Stimulated activated CD4-positive, alpha-beta T cell treated with anti-CD3 and anti-CD28 coated beads, Interleukin-2, amount 100 ng/mL, for 48 hours (primary cell): ENCODE measurements around the gene COPS4.
"Not testable (repeated sequence)": the region's sequence is repeated elsewhere in the genome, so short reads cannot be mapped to it uniquely, and the experiment has no call there.

ENCODE experiments used
- DNase-seq, 2 donors: peaks; one replicate each; pipeline ENCODE4 v3.0.0-alpha.2; 2020

COPS4 gene

GRCh38 chr4:83089410-83090157, 54.6 kb downstream of the COPS4 start:
- DNase-seq = no peak

DNA sequence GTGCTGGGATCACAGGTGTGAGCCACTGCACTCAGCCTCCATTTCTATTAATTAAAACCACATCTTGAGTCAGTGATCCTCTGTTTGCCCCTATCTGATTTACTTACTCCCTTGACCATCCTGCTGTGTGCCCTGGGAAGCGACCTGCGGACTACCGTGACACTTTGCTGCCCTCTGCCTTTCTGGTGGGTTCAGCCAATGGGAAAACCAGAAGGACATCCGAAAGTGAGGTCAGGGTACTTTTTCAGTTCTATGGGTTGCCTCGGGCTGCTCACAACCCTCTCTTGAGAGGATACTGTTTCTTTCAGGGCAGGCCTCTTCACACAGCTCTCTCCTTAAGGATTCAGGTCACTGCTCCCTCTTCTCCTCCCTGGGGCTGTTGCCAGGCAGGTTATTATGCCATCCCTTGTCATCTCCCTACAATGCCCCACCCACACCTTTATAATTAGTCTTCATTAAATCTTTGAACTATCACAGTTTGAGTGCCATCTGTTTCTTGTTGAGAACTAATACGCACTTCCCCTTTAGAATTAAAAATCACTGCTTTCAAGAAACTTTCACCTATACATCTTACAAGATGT, 58.2 kb downstream of the COPS4 start:
- DNase-seq = no peak

- no peak for DNase-seq
Measured at GRCh38 chr4:83096397-83096796, 61.4 kb downstream of the COPS4 start.

DNA sequence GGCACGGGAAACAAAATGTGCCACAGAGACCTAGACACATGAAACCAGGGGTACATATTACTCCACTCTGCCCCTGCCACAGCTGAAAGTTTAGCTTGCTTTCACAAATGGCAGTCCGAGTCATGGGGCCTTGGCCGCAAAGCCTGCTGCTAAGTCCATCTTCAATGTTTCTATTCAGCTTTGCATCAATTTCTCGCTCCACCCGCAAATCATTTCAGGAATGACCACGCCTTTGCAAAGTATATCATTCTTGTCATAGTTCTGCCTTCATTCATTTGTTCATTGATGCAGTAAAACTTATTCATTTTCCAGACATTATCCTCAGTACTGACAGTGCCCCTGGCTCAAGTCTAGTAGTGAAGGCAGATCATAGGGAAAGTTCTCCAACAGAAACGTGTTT, 70.0 kb downstream of the COPS4 start:
- no peak for DNase-seq

DNA sequence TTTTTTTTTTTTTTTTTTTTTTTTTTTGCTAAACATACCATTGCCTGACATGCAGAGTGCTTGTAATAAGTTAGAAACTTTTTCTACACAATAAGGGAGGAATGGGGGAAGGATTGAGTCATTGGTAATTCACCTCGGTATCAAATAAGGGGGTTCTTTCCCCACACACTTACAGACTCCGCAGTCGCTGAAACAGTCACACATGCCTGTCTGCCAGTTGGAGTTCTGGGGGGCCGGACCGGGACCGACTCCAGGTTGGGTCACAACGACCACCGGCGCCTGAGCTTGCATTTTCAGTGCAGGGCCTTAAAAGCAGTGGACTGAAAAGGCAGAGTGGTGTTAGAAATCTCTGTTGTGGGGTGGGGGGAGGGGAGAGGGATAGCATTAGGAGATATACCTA, 72.6 kb downstream of the COPS4 start:
- DNase-seq = peak in 1 of 2 donors; percentile 26

DNA sequence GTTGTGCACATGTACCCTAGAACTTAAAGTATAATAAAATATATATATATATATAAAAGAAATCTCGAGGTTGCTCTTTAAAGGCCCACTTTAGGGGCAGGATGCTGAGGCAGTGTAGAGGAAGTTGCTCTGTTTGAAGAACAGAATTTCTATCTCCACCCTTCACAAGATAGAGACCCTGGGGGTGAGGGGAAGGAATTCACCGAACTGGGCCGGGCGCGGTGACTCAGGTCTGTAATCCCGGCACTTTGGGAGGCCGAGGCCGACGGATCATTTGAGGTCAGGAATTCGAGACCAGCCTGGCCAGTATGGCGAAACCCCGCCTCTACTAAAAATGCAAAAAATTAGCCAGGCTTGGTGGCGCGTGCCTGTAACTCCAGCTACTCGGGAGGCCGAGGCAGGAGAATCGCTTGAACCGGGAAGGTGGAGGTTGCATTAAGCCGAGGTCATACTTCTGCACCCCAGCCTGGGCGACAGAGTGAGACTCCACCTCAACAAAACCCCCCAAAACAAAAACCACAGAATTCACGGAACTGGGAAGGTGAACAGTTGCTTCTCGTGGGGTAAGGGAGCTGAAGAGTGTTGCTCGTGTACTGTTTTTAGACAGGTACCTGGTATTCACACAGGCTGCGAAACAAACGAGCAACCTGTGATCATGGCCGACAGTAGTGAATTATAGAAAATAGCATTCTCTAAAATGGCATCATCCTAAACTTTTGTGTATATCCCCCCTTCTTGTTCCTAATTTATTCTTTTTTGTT, 73.3 kb downstream of the COPS4 start:
- no peak for DNase-seq

- DNase-seq = peak; percentile 32 to 34
Measured at GRCh38 chr4:83109480-83110222, 74.7 kb downstream of the COPS4 start.

DNA sequence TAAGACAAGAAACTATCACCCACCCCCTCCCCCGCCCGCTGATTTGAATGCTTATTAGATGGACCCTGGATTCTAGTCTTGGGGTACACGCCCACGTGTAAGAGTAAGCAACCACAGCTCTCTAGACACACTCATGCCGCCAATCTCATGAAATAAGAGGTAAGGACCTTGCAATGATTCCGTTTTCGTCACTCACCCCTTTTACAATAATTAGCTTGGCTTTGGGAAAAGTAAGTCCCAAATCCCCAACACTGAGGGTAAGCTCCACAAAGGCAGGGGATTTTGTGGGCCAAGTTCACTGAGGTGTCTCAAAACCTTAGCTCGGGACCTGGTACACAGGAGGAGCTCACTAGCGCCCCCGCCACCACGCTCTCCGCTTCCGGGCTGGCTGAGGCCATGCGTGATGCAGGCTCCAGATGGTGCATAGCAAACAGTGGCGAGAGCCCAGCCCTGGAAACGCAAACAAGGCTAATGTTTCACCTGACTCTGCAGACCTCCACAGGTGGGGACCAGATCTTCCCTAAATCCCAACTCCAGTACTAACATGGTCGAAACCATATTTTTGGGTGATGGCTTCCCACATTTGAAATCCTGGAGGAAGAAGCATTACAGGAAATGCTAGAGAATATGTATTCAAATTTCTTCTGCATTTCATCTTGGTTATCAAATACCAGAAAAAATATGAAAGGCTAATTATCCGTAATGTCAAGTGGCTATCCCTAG, 75.4 kb downstream of the COPS4 start:
- DNase-seq = peak; percentile 86 to 87

- no peak for DNase-seq
Measured at GRCh38 chr4:83110970-83111750, 76.2 kb downstream of the COPS4 start.

DNA sequence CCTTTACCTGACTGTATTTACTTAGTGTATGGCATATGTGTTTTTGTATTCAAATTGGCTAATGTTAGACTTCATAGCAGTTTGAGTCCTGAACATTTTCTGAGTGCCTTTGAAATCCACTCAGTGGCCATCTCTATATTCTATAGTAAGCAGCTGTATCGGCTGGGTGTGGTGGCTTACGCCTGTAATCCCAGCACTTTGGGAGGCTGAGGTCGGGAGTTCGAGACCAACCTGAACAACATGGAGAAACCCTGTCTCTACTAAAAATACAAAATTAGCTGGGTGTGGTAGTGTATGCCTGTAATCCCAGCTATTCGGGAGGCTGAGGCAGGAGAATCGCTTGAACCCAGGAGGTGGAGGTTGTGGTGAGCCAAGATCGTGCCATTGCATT, 76.8 kb downstream of the COPS4 start:
- DNase-seq = not testable (repeated sequence)

DNA sequence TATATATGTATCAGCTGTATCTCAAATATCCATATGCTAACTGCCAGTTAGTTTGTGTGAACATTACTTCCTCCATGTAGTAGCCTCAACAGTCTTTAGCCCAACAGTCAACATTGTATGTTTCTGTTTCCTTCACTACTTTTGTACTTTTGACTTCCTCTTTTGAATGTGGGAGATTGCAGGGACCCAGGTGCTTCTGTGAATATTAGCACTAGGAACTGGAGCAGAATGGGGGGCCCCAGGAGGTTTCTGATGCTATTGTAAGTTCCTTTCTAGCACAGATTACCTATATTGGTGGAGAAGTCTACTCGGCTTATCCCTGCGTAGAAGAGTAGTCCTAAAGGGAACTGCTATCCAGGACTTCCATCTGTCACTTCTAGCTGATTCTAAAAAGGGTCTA, 77.2 kb downstream of the COPS4 start:
- no peak for DNase-seq

DNA sequence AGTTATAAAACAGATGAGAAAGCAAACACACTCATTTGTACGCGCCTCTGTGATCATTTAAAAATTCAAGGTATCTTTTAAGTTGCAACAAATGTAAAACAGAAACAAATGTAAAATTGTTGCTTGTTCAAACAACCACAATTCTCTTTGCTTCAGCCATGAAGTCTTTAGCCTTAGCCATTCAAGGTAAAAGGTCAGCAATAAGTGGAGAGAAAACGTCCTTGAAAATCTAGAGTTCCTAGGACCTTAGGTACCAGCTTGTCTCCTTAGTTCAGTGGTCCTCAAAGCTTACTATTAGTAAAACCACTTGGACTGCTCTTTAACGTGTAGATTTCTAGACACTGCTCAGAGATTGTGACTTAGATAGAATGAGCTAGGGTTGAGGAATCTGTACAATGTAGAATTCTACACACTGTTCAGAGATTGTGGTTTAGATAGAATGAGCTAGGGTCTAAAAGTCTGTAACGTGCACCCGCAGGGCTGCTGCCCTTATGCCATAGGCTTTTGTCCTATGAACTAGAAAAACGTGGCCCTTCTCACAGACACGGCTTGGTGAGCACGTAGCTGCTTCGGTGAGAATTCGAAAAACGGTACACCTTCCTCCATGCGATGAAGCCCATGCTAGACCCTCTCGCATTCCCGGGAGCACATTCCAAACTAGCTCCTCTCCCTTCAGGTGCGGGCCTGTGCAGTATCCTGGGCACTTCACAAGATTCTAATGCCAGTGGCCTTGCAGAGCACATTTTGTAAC, 77.9 kb downstream of the COPS4 start:
- peak in 1 of 2 donors; percentile 20 for DNase-seq

DNA sequence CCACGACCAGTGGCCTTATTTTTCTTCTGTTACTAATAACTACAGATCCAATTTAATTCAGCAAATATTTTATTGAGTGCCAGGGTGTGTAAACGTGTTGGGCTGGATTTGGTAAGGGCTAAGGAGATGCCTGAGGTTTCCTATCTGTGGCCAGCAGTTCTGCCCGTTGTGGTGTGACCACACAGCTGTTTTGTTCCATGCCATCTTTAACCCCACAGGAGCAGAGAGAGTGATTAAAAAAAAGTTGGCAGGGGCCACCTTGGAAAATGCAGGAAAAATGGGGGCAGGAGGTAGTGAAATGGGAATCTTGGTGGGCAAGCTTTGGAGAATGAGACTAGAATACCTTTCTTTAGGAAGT, 78.4 kb downstream of the COPS4 start:
- no peak for DNase-seq

DNA sequence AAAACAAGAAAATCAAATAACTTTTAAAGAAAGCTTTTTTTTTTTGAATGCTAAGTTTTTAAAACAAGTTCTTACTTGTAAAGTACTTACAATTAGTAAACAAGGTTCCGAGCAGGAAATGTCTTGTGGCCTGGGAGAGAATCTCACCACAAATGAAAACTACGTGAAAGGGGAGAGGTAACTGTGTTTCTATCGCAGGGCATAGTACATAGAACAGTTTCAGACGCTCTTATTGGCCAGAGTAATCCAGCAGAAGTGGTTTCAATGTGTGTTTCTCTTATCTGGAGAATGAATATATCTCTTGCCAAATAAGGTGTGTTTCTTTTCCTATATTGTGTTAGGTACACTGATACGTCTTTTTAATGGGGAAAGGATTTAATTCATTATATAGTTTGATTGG, 79.6 kb downstream of the COPS4 start, which contains the start of gene PLAC8:
Gene PLAC8, minus strand, starts transcription at position 154 of the 400 bp plus-strand sequence. CDS start 6,808 bp downstream, outside the sequence.
- DNase-seq = no peak

DNA sequence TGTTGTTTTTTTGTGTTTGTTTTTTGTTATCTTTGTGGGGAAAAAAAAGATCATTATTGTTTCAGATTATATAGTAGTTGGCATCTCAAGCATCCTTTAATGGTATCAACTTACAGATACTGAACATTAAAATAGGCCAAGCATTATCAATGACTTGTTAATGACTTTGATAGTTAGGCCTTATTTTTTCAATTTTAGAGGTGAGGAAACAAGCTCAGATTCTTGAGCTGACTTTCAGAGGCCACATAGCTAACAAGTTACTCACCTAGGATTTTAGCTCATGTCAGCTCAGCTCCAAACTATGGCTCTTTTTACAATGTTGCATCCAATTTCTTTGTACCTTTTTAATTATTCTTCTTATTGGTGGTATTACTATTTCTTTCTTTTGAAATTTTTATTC, 80.0 kb downstream of the COPS4 start:
- no peak for DNase-seq

GRCh38 chr4:83115656-83116285, 80.8 kb downstream of the COPS4 start:
- no peak for DNase-seq

GRCh38 chr4:83118869-83119268, 83.9 kb downstream of the COPS4 start:
- no peak for DNase-seq

- no peak for DNase-seq
Measured at GRCh38 chr4:83121246-83121645, 86.3 kb downstream of the COPS4 start.

DNA sequence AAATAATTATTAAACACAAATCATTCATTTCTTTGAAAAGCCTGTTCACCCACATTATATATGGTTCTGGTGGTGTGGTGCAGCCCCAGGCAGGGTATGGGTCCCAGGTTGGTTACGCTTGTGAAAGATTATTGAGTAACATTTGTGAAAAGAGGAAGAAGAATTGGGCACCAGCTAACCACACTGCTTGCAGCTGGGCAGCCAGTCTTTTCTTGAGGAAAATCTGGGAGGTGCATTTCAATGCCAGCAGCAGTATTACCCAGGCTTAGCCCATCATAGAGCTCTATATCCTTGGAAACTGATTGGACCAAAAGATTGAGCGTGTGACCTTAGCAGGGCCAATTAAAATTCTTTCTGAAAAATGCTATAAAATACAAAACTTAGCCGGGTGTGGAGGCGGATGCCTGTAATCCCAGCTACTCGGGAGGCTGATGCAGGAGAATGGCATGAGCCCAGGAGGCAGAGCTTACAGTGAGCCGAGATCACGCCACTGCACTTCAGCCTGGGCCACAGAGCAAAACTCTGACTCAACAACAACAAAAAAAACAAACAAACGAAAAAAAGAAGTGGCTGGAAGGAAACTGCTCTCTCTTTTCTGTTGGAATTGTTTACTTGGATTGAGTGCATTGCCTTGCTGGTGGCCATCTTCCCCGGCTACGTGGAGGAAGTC, 89.3 kb downstream of the COPS4 start:
- DNase-seq = no peak
